Measurements from ENCODE around the gene DNAH2.

- TF ChIP-seq, protein P1, sequence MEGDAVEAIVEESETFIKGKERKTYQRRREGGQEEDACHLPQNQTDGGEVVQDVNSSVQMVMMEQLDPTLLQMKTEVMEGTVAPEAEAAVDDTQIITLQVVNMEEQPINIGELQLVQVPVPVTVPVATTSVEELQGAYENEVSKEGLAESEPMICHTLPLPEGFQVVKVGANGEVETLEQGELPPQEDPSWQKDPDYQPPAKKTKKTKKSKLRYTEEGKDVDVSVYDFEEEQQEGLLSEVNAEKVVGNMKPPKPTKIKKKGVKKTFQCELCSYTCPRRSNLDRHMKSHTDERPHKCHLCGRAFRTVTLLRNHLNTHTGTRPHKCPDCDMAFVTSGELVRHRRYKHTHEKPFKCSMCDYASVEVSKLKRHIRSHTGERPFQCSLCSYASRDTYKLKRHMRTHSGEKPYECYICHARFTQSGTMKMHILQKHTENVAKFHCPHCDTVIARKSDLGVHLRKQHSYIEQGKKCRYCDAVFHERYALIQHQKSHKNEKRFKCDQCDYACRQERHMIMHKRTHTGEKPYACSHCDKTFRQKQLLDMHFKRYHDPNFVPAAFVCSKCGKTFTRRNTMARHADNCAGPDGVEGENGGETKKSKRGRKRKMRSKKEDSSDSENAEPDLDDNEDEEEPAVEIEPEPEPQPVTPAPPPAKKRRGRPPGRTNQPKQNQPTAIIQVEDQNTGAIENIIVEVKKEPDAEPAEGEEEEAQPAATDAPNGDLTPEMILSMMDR (IDR thresholded peaks at IDR 0.05 in 2 of 3, conservative IDR thresholded peaks at IDR 0.05 in 1 of 3; ENCODE audit: insufficient read depth in 2 of 3, low read depth in 1 of 3, low read length in 3 of 3) = no peak
- TF ChIP-seq, protein P2, sequence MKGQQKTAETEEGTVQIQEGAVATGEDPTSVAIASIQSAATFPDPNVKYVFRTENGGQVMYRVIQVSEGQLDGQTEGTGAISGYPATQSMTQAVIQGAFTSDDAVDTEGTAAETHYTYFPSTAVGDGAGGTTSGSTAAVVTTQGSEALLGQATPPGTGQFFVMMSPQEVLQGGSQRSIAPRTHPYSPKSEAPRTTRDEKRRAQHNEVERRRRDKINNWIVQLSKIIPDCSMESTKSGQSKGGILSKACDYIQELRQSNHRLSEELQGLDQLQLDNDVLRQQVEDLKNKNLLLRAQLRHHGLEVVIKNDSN (CRISPR knock-in tag; IDR thresholded peaks at IDR 0.05) = no peak
- no peak for TF ChIP-seq ZNF431 (CRISPR knock-in tag; IDR thresholded peaks at IDR 0.05)
- TF ChIP-seq EP300 (IDR thresholded peaks at IDR 0.05; ENCODE audit: low read length) = no peak
- TF ChIP-seq UBTF (IDR thresholded peaks at IDR 0.05; ENCODE audit: borderline replicate concordance in 1 of 2, low read depth in 2 of 2, low read length in 2 of 2) = no peak
- TF ChIP-seq YY1 (IDR thresholded peaks at IDR 0.05; ENCODE audit: borderline replicate concordance in 1 of 3, control insufficient read depth in 1 of 3, extremely low read depth in 1 of 3, insufficient read depth in 3 of 3, insufficient read length in 1 of 3, insufficient replicate concordance in 2 of 3, low read depth in 1 of 3, low read length in 2 of 3) = no peak
- TF ChIP-seq, protein P3, sequence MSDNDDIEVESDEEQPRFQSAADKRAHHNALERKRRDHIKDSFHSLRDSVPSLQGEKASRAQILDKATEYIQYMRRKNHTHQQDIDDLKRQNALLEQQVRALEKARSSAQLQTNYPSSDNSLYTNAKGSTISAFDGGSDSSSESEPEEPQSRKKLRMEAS (CRISPR knock-in tag; IDR thresholded peaks at IDR 0.05) = no peak
- no peak for TF ChIP-seq E2F1 (CRISPR knock-in tag; IDR thresholded peaks at IDR 0.05)
Measured at GRCh38 chr17:7720125-7720524, 2.6 kb downstream of the DNAH2 start.

Data from K562 (cell line).